SK-N-MC (cell line): ENCODE measurements around the gene PEPD.

ENCODE experiments used
- DNase-seq: peaks from one replicate; pipeline ENCODE4 v3.0.0-alpha.2; 2011; ENCODE audit warnings: low read depth, low spot score
- H3K27ac ChIP-seq: fragments of 200-600 bp; sonication (generic); 2 replicates; pipeline ENCODE4 v1.5.1; 2016; ENCODE audit warnings: mixed run types
- H3K36me3 ChIP-seq: fragments of 200-600 bp; sonication (generic); 2 replicates; pipeline ENCODE4 v1.6.1; 2017; ENCODE audit warnings: antibody characterized with exemption, low read length, mixed read lengths; ENCODE audit not compliant: insufficient read depth
- H3K4me3 ChIP-seq: fragments of 200-600 bp; sonication (generic); 2 replicates; pipeline ENCODE4 v1.5.1; 2016
- H3K9ac ChIP-seq: fragments of 200-600 bp; sonication (generic); 2 replicates; pipeline ENCODE4 v1.8.0; 2017; ENCODE audit warnings: mixed run types, mixed read lengths; ENCODE audit not compliant: insufficient read length
- H3K9me3 ChIP-seq: fragments of 200-600 bp; sonication (generic); 2 replicates; pipeline ENCODE4 v1.6.1; 2017; ENCODE audit warnings: low read depth, mild to moderate bottlenecking, antibody characterized with exemption, low read length, moderate library complexity, mixed read lengths
- EZH2 ChIP-seq: fragments of 200-600 bp; sonication (generic); IDR thresholded peaks from one replicate; pipeline ENCODE4 v1.6.1; 2017; ENCODE audit warnings: antibody characterized with exemption
- FOXP2 ChIP-seq: optimal IDR thresholded peaks from 2 replicates; pipeline ENCODE3; 2011; ENCODE audit warnings: mild to moderate bottlenecking, moderate library complexity; ENCODE audit not compliant: insufficient read depth; ENCODE audit errors: extremely low read length, control extremely low read depth
- POLR2AphosphoS5 ChIP-seq: IDR thresholded peaks from 2 replicates; pipeline ENCODE4 v1.6.1; 2012; ENCODE audit warnings: mild to moderate bottlenecking, low read depth, low read length, borderline replicate concordance

The PEPD gene

DNA sequence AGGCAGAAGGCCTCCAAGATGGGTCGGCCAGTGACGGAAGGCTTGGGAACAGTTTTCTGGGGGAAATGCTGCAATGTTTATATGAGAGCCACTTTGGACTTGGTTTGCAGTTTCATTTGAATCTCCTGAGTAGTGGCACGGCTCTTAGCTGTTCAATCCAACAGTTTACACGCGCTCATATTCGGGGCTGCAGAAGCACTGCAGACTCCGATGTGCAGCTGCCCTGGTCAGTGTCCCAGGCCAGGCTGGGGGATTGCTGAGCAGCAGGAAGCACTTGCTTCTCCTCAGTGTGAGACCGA, 116.4 kb downstream of the PEPD start:
- H3K9ac ChIP-seq, result no peak overlapping the region
- no peak overlapping the region for H3K4me3 ChIP-seq
- TF ChIP-seq POLR2AphosphoS5, result no peak
- TF ChIP-seq FOXP2, result no peak
- TF ChIP-seq EZH2, result no peak
- no peaks in the 10 kb centered on the region for H3K9me3 ChIP-seq
- H3K36me3 ChIP-seq, result no peaks in the 10 kb centered on the region
- H3K27ac ChIP-seq, result no peak overlapping the region
- DNase-seq, result no peak

GRCh38 chr19:33404506-33405253, 116.9 kb downstream of the PEPD start:
- H3K27ac ChIP-seq, result no peak overlapping the region
- no peaks in the 10 kb centered on the region for H3K9me3 ChIP-seq
- no peak for DNase-seq
- H3K36me3 ChIP-seq, result no peaks in the 10 kb centered on the region
- H3K4me3 ChIP-seq, result no peak overlapping the region
- no peak overlapping the region for H3K9ac ChIP-seq
- no peak for TF ChIP-seq POLR2AphosphoS5
- TF ChIP-seq EZH2, result no peak
- TF ChIP-seq FOXP2, result no peak

GRCh38 chr19:33403973-33404304, 117.7 kb downstream of the PEPD start:
- Histone ChIP-seq H3K9me3 (no peaks in the 10 kb centered on the region), H3K36me3 (no peaks in the 10 kb centered on the region), H3K27ac (no peak overlapping the region), H3K9ac (no peak overlapping the region), H3K4me3 (no peak overlapping the region)
- TF ChIP-seq EZH2 (no peak), POLR2AphosphoS5 (no peak), FOXP2 (no peak)
- DNase-seq, result no peak

GRCh38 chr19:33403221-33403972, 118.2 kb downstream of the PEPD start:
- TF ChIP-seq FOXP2 (no peak), EZH2 (no peak), POLR2AphosphoS5 (no peak)

DNA sequence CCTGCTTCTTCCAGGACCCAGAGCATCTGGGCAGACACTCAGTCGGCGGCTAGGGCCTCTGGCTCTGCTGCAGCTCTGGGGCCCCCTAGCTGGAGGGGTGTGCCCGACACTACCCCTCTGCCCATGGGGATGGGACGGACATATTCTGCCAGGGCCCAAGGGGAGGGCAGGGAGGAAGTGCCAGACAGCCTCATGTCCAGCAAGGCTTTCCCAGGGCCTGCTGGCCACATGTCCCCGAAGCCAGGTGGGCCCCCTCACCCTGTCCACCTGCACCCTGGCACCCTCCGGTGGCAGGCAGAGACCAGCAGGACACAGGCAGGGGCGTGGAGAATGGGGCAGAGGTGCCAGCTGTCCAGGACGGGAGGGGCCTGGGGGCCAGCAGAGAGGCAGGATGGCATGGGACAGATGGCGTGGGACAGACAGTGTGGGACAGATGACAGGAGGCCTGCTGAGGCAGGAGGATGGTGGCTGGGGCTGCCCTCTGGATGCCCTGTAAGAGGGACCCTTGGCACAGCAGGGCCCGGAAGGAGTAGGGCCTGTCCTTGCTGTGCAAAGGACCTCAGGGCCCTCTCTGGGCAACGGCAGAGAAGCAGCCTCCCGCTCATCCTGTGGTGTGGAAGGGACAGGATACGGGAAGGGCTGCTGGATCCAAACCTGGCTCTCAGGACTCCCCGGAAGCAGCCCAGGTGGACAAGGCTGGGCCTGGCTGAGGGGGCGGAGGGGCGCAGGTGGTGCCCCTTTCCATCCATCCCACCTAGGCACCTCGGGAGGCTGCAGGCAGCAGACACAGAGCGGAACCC, 119.0 kb downstream of the PEPD start:
- TF ChIP-seq POLR2AphosphoS5, result no peak
- no peak for TF ChIP-seq EZH2
- no peak for TF ChIP-seq FOXP2
- Histone ChIP-seq H3K4me3 (no peak overlapping the region), H3K27ac (no peak overlapping the region), H3K9me3 (no peaks in the 10 kb centered on the region), H3K36me3 (no peaks in the 10 kb centered on the region), H3K9ac (no peak overlapping the region)
- DNase-seq, result no peak

More at GRCh38 chr19:33403221-33403972, 118.2 kb downstream of the PEPD start:
- Histone ChIP-seq H3K27ac (no peak overlapping the region), H3K36me3 (no peaks in the 10 kb centered on the region), H3K4me3 (no peak overlapping the region), H3K9me3 (no peaks in the 10 kb centered on the region), H3K9ac (no peak overlapping the region)
- no peak for DNase-seq

DNA sequence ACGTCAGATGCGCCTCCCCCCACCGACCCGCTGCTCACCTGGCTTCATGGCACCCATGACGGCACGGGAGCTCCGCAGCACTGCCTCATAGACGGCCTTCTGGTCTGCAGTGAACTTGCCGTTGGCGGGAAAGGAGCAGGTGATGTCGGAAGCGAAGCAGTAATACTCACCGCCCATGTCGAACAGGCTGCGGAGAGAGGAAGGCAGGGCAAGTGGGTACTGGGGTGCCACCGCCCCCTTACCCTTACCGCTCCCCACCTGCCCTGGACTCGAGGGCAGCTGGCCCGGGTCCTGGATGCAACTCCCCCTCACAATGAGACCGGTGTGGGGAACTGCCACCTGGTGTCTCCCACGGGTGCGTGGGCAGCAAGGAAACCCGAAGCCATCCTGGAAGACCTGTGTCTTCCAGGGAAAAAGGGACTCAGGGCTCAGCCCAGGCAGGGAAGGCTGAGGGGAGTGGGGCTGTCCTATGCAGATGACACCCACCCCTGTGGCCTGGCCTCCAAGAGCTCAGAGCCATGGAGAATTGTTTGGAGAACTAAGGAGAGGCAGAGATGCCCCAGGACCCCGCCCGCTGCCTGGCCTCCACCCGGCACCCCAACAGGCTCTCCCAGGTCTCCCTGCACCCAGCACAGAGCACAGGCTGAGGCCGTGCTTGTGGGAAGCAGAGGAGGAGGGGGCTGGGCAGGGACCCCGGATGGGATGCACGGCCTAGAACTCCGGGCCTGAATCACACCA, 119.7 kb downstream of the PEPD start:
- Histone ChIP-seq H3K9ac (no peak overlapping the region), H3K4me3 (no peak overlapping the region), H3K9me3 (no peaks in the 10 kb centered on the region), H3K27ac (no peak overlapping the region), H3K36me3 (no peaks in the 10 kb centered on the region)
- TF ChIP-seq POLR2AphosphoS5 (no peak), FOXP2 (no peak), EZH2 (no peak)
- DNase-seq, result no peak

GRCh38 chr19:33400856-33401682, 120.5 kb downstream of the PEPD start:
- no peak overlapping the region for H3K27ac ChIP-seq
- TF ChIP-seq EZH2 (no peak), POLR2AphosphoS5 (no peak)
- DNase-seq, result no peak
- H3K9me3 ChIP-seq, result no peaks in the 10 kb centered on the region
- H3K4me3 ChIP-seq, result no peak overlapping the region
- no peaks in the 10 kb centered on the region for H3K36me3 ChIP-seq
- no peak overlapping the region for H3K9ac ChIP-seq
